Endothelial cell of hepatic sinusoid (primary cell): ENCODE results near the gene PDE4D.

ENCODE experiments used
- in situ Hi-C: cut with HindIII; loops from 2 replicates; pipeline ENCODE4 v1.10.0; 2017; ENCODE audit warnings: low sequenced_read_pairs

The PDE4D gene

GRCh38 chr5:58932057-58932612, 961.4 kb downstream of the PDE4D start:
- in situ Hi-C loops, result no loop called here

GRCh38 chr5:58930520-58930919, 963.0 kb downstream of the PDE4D start:
- in situ Hi-C loops, result no loop called here

GRCh38 chr5:58929726-58930125, 963.8 kb downstream of the PDE4D start:
- in situ Hi-C loops, result no loop called here

- in situ Hi-C loops, result no loop called here
These were observed 965.6 kb downstream of the PDE4D start for GRCh38 chr5:58927938-58928337.

GRCh38 chr5:58927181-58927580, 966.3 kb downstream of the PDE4D start:
- in situ Hi-C loops, result no loop called here

GRCh38 chr5:58926541-58926935, 967.0 kb downstream of the PDE4D start:
- in situ Hi-C loops, result no loop called here

GRCh38 chr5:58925627-58926540, 967.6 kb downstream of the PDE4D start:
- in situ Hi-C loops, result no loop called here

- in situ Hi-C loops, result no loop called here
These were observed 969.2 kb downstream of the PDE4D start for GRCh38 chr5:58924306-58924705.

- in situ Hi-C loops, result no loop called here
These were observed 970.2 kb downstream of the PDE4D start for GRCh38 chr5:58923355-58923754.

GRCh38 chr5:58922461-58923171, 970.9 kb downstream of the PDE4D start:
- in situ Hi-C loops, result no loop called here

- in situ Hi-C loops, result no loop called here
These were observed 972.4 kb downstream of the PDE4D start for GRCh38 chr5:58921159-58921558.

- in situ Hi-C loops, result no loop called here
These were observed 973.7 kb downstream of the PDE4D start for GRCh38 chr5:58919833-58920232.
